Stimulated activated naive CD8-positive, alpha-beta T cell treated with anti-CD3 and anti-CD28 coated beads, Interleukin-15, amount 100 ng/mL, for 72 hours (primary cell): ENCODE measurements around the gene CCDC141.

Experiments
- ATAC-seq: fragments of 150-1000 bp; cut with Tn5 transposase; 2 replicates; pipeline ENCODE4 v1.10.0; 2021; ENCODE audit warnings: mild to moderate bottlenecking, moderate library complexity
- DNase-seq, 2 donors: peaks; one replicate each; pipeline ENCODE4 v3.0.0; 2021 to 2022
- H3K27ac Mint-ChIP-seq, 2 donors: one replicate each; pipeline ENCODE4 v1.8.0; 2022; ENCODE audit warnings: mild to moderate bottlenecking in 2 of 2, mixed read lengths in 2 of 2, moderate library complexity in 2 of 2
- H3K27me3 Mint-ChIP-seq: one replicate; pipeline ENCODE4 v1.8.0; 2022; ENCODE audit warnings: mixed read lengths
- H3K4me1 Mint-ChIP-seq: one replicate; pipeline ENCODE4 v1.8.0; 2022; ENCODE audit warnings: mild to moderate bottlenecking, mixed read lengths
- H3K4me3 Mint-ChIP-seq, 2 donors: one replicate each; pipeline ENCODE4 v1.8.0; 2022; ENCODE audit warnings: mild to moderate bottlenecking in 2 of 2, mixed read lengths in 2 of 2, moderate library complexity in 1 of 2
- H3K9me3 Mint-ChIP-seq, 2 donors: one replicate each; pipeline ENCODE4 v1.8.0; 2022; ENCODE audit warnings: mixed read lengths in 2 of 2

The CCDC141 gene

DNA sequence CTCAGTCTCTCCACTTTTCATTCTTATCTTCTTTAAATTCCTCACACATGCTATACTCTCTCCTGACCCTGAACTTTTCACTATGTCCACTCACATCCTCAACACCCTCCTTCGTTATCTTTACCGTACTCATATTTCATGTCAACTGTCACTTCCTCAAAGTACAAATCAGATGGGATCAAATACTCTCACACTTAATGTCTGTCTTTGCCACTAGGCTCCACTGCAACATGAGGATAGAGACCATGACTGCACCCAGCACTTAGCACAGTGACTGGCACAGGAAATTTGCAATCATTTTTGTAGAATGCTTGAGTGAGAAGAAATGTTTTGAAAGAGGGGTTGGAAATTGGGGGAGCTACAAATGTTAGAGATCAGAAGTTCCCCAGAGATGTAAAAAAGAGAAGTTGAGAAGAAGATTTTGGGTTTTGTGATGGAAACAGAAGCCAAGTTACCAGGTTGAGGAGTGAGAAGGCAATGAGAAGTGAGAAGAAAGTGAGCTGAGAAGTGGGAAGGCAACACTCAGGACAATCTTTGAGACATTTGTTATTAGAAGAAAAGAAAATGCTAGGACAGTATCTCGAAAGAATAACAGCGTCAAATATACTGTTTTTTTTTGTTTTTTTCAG, 87.0 kb downstream of the CCDC141 start:
- ATAC-seq, result no peak
- Mint-ChIP-seq H3K27me3 (no peaks in the 10 kb centered on the region), H3K4me3 (no peak overlapping the region)

DNA sequence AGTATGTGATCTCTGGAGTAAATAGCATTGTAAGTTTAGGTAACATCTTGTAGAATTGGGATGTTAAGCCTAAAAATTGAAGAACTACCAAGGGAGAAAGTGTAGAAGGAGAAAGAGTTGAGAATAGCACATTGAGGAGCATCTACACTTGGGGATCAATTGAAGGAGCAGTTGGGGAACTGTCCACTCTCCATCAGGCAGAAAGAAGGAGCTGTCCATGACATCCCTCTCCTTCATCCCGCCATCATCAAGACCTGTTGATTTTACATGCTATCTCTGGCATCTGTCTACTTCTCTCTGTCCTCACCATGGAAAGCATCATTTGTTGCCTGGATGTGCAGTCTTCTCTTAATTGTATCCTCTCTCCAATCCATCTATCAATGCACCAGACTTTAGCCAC, 87.8 kb downstream of the CCDC141 start:
- H3K27ac Mint-ChIP-seq, result no peak overlapping the region
- no peaks in the 10 kb centered on the region for H3K27me3 Mint-ChIP-seq
- ATAC-seq, result no peak
- no peak overlapping the region for H3K4me3 Mint-ChIP-seq
- H3K9me3 Mint-ChIP-seq, result no peaks in the 10 kb centered on the region
- no peaks in the 10 kb centered on the region for H3K4me1 Mint-ChIP-seq
- no peak for DNase-seq

More for the DNA sequence above, 87.0 kb downstream of the CCDC141 start:
- Mint-ChIP-seq H3K27ac (no peak overlapping the region), H3K4me1 (no peaks in the 10 kb centered on the region), H3K9me3 (no peaks in the 10 kb centered on the region)
- DNase-seq, result no peak

DNA sequence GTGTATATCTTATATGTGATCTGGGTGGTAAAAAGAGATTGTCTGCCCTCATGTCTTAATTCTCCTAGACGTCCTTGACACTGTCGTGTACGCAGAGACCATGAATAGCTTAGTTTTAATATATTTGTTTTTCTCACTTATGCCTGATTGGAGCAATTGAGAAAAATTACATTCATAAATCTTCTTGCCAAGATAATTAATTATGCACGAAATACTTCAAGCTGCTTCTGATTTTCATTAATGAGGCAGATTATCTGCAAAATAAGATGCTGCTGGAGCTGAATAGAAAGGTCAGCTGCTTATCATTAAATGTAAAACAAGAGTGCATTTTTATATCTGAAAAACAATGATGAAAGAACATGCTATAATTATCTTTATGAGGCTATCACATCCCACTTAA, 95.9 kb downstream of the CCDC141 start:
- ATAC-seq, result no peak
- no peak for DNase-seq
- Mint-ChIP-seq H3K9me3 (no peaks in the 10 kb centered on the region), H3K4me3 (no peak overlapping the region), H3K27me3 (no peaks in the 10 kb centered on the region), H3K27ac (no peak overlapping the region), H3K4me1 (peaks cover 6% of the 10 kb centered on the region)

DNA sequence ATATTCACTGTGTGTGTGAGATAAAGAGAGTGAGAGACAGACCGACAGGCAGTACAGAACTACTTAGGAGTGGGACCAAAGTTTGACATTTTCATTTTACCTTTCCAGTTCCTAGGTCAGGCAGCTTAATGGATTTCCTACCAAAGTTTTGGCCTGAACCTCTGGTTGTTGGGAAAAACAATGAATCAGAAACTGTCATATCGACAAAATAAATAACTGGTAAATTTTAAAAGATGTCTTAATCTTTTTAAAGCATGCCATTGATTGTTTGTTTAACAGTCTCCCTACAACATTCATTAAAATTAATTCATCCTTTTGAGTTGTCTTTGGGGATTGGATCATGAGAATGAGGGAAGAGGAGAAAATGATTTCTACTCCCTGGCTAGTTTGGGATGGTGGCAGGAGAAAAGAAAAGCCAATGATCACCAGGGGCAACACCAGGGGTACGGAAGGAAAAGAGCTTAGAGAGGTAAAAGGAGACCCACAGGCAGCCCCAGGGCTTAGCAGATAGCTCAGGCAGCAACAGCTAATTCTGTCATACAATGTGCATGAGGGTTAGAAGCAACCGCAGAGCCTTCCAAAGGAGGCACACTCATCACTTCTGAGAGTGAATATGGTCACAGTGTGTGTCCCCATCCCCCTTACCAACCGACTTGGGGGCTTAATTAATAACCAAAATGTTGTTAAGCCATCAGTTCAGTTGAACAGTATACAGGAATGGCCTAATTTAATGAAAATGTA, 98.5 kb downstream of the CCDC141 start:
- H3K27ac Mint-ChIP-seq, result peak overlapping the region in 1 of 2 donors; percentile 40
- H3K9me3 Mint-ChIP-seq, result peaks cover 7 to 9% of the 10 kb centered on the region in 2 donors
- H3K4me1 Mint-ChIP-seq, result peaks cover 6% of the 10 kb centered on the region
- no peak for ATAC-seq
- no peak overlapping the region for H3K4me3 Mint-ChIP-seq
- no peaks in the 10 kb centered on the region for H3K27me3 Mint-ChIP-seq
- no peak for DNase-seq

DNA sequence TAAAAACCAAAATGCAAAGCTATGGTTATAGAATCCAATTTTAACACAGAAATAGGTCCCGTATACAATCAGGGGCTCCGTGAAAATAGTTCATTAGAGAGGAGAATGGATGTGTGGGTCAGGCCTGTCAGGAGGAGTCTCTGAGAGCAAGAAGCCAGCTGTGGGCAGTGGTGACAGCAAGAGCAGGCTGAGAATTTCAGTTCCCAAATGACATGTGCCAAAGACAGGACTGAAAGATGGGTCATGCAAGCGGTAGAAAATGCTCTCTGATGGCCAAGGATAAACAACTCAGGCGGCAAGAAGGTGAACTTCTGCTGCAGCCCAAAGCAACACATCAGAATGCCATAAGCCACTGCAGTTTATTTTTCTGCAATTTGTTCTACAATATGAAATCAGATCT, 100.4 kb downstream of the CCDC141 start:
- H3K27me3 Mint-ChIP-seq, result no peaks in the 10 kb centered on the region
- peak overlapping the region in 1 of 2 donors; percentile 43 for H3K27ac Mint-ChIP-seq
- H3K4me3 Mint-ChIP-seq, result no peak overlapping the region
- DNase-seq, result no peak
- H3K4me1 Mint-ChIP-seq, result peaks cover 6% of the 10 kb centered on the region
- no peak for ATAC-seq
- H3K9me3 Mint-ChIP-seq, result peaks cover 7 to 9% of the 10 kb centered on the region in 2 donors

DNA sequence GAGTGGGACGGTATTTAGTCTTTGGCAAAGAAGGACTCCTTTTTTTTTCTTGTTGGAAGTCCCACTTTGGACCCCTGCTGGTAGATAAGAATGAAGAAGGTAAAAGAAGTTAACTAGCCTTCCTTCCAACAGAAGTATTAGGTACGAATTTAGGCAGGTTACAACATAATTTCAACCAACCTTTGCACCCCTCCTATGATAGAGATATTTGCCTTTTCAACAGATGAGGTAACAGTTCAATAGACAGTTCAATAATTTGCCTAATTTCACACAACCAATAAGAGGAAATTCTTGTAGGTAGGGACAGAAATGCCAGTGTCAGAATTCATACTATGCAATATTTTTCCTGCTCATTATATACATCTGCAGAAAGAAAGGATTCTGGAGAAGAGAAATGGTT, 100.8 kb downstream of the CCDC141 start:
- H3K4me1 Mint-ChIP-seq, result peaks cover 6% of the 10 kb centered on the region
- peaks cover 7 to 9% of the 10 kb centered on the region in 2 donors for H3K9me3 Mint-ChIP-seq
- no peak for DNase-seq
- no peak for ATAC-seq
- H3K27me3 Mint-ChIP-seq, result no peaks in the 10 kb centered on the region
- H3K27ac Mint-ChIP-seq, result no peak overlapping the region
- no peak overlapping the region for H3K4me3 Mint-ChIP-seq

DNA sequence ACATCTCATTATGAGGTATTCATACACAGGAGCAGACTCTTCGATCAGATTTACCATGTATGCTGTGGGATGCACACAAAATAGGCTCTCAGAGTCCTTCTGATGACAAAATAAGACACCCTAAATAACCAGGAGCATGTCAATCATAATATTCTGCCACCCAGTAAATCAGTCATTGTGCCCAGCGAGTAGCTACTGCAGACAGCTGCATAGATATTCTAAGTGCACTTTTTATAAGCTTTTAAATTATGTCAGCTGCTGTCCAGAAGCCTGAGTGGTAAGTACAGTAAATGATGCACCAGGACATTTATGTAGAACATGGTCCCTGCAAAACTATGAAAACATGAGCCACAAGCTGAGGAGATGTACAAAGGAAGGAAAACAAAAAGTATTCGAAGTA, 102.9 kb downstream of the CCDC141 start:
- Mint-ChIP-seq H3K4me3 (no peak overlapping the region), H3K27ac (no peak overlapping the region), H3K9me3 (peaks cover 7 to 9% of the 10 kb centered on the region in 2 donors), H3K27me3 (no peaks in the 10 kb centered on the region), H3K4me1 (peaks cover 6% of the 10 kb centered on the region)
- ATAC-seq (no peak), DNase-seq (no peak)

DNA sequence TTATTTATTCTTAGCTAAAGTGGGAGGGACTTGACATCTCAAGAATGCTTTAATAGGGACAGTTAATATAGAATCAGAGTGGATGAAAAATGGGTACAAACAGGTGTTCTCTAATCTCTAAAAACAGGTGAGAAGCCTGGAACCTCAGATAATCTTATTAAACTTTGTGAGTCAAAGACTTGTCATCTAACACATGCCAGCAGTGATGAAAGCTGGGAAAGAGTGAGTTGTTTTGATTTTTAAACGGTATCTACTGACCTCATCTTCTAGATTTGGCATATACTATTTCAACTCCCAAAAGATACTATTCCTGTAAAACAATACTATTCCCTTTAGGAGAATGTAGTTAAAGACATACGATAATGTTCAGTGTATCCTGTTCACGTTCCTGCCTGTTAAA, 103.4 kb downstream of the CCDC141 start:
- Mint-ChIP-seq H3K4me3 (no peak overlapping the region), H3K9me3 (peaks cover 7 to 9% of the 10 kb centered on the region in 2 donors), H3K4me1 (peaks cover 6% of the 10 kb centered on the region), H3K27ac (no peak overlapping the region), H3K27me3 (no peaks in the 10 kb centered on the region)
- no peak for ATAC-seq
- no peak for DNase-seq

DNA sequence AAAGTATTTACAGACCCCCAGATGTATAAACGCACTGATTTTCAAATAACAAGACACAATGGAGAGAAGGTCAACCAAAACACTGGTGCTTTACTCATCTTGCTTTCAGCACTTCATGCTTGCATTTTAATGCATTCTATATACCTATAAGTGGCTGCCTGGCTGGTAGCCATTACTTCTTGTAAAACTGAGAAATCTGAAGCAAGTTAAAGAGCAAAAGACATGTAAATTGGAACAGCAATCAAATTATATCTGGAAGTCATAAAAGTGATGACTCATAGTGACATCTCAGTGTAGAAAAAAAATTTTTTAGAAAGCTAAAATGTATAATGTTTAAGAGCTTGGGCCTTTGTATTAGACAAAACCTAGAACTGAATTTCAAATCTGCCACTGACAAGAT, 106.2 kb downstream of the CCDC141 start:
- Mint-ChIP-seq H3K27ac (peak overlapping the region in 1 of 2 donors; percentile 40), H3K27me3 (no peaks in the 10 kb centered on the region), H3K9me3 (peaks cover 7 to 9% of the 10 kb centered on the region in 2 donors), H3K4me1 (no peaks in the 10 kb centered on the region), H3K4me3 (no peak overlapping the region)
- ATAC-seq, result no peak
- DNase-seq, result no peak

DNA sequence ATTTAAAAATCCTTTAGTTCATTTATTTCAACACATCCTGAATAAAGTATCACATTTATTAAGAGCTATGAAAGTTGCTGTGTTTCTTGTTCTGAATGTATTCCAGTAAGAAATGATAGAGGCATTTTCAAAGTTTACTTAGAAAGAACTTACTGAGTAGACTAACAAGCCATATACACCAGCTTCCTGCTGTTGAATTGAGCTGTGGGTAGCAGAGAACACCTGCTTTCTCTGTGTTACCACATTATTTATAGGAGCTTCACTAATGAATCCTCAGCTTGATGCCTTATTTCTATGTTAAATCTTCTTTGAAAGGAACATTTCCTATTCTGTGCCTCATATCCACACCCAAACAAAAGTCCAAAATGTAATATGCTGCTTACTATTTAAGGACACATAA, 115.4 kb downstream of the CCDC141 start:
- ATAC-seq (no peak), DNase-seq (no peak)
- H3K4me3 Mint-ChIP-seq, result no peak overlapping the region
- H3K27me3 Mint-ChIP-seq, result no peaks in the 10 kb centered on the region
- no peak overlapping the region for H3K27ac Mint-ChIP-seq
- H3K9me3 Mint-ChIP-seq, result peaks cover 11 to 48% of the 10 kb centered on the region in 2 donors
- no peaks in the 10 kb centered on the region for H3K4me1 Mint-ChIP-seq

DNA sequence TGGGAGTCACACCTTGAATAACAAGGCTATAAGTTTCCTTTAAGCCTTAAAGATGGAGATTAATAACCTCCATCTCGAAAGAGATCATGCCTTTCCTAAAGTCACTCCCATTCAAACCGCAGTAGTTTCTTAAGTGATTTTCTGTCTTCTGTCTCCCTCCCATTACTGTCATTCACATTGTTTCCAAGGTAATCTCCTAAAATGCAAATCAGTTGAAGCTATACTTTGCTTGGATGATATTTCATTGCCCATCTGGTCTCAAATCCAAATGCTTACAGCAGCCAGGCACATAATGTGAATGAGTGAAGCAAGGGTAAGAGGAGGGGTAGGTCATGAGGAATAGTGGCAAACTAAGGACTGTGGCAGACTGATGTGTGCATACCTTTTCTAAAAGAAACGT, 116.4 kb downstream of the CCDC141 start:
- DNase-seq (no peak), ATAC-seq (no peak)
- no peak overlapping the region for H3K27ac Mint-ChIP-seq
- H3K9me3 Mint-ChIP-seq, result peaks cover 11 to 47% of the 10 kb centered on the region in 2 donors
- H3K4me3 Mint-ChIP-seq, result no peak overlapping the region
- no peaks in the 10 kb centered on the region for H3K27me3 Mint-ChIP-seq
- H3K4me1 Mint-ChIP-seq, result no peaks in the 10 kb centered on the region

DNA sequence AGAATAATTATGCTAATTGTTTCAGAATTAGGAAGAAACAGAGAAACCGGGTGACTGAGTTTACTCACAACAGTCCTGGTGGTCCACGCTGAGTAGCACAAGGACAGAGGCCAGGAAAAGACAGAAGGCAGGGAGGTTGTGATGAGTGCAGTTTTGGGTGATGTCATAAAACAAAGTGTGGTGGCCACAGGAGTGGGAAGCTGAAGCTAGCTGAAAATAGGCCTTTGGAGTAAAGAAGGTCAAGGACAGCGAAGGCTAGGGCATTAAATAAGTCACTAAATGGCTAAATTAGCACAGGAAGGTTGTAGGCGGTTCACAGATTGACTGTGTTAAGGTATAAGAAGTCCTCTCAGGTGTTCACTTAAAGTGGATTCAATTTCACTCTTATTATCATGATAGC, 121.9 kb downstream of the CCDC141 start:
- DNase-seq (no peak), ATAC-seq (no peak)
- Mint-ChIP-seq H3K4me3 (no peak overlapping the region), H3K27me3 (no peaks in the 10 kb centered on the region), H3K4me1 (peaks cover 5% of the 10 kb centered on the region), H3K9me3 (peaks cover 0 to 16% of the 10 kb centered on the region in 2 donors), H3K27ac (no peak overlapping the region)

DNA sequence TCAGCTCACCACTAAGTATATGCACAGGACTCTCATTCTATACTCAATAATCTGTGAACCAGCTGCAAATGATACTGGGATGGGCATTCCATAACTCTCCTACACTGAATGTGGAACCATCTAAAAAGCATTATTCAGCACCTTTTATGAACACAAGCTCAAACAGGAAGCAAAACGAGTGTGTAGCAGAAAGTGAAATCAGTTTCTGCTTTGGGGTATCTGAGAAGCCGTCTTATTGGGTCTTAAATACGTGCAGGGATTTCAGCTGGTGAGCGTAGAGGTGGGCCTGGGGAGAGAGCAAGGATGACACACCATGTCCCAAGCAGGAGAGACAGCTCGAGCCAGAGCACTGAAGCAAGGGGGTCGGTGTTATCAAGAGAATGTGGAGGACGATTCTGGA, 122.8 kb downstream of the CCDC141 start:
- no peak overlapping the region for H3K4me3 Mint-ChIP-seq
- H3K27me3 Mint-ChIP-seq, result no peaks in the 10 kb centered on the region
- peaks cover 0 to 16% of the 10 kb centered on the region in 2 donors for H3K9me3 Mint-ChIP-seq
- DNase-seq (no peak), ATAC-seq (no peak)
- H3K4me1 Mint-ChIP-seq, result peaks cover 5% of the 10 kb centered on the region
- H3K27ac Mint-ChIP-seq, result no peak overlapping the region

DNA sequence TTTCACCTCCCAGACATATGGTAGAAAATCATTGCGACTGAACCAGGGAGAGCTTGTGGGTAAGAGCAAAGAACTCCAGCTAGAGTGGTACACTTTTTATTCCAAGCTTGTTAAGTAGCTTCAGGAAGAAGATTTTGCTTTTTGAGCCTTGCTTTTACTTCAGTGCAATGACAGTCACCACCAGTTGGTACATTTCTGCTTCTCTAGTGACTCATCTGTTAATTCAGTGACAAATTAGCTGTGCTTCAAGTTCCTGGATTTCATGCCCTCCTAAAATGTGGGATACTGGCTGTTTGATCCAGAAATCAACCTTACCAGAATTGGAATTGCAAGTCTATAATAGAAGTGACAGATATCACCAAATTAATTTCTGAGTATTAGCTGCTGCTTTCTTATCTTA, 125.1 kb downstream of the CCDC141 start:
- Mint-ChIP-seq H3K4me1 (peaks cover 5% of the 10 kb centered on the region), H3K27me3 (no peaks in the 10 kb centered on the region), H3K27ac (no peak overlapping the region), H3K9me3 (no peaks in the 10 kb centered on the region), H3K4me3 (no peak overlapping the region)
- DNase-seq (no peak), ATAC-seq (no peak)

DNA sequence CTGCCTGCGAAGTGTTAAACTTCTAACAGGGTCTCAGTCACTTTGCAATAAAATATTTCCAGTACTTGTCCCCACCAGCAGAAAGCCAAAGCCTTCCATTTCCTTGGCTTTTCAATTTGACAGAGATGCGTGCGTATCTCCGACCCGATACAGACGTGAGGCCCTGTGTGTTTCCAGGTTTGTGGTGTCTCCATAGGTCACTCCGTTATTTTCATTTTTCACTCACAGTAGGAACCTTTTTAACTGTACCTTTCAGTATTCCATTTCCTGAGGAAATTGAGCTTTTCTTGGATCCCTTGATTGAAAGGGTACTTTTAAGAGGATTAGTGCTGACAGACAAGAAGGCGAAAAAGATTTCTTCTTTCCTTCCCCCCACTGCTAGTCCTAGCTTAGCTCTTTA, 126.4 kb downstream of the CCDC141 start:
- ATAC-seq, result no peak
- H3K4me1 Mint-ChIP-seq, result peaks cover 5% of the 10 kb centered on the region
- H3K27ac Mint-ChIP-seq, result no peak overlapping the region

DNA sequence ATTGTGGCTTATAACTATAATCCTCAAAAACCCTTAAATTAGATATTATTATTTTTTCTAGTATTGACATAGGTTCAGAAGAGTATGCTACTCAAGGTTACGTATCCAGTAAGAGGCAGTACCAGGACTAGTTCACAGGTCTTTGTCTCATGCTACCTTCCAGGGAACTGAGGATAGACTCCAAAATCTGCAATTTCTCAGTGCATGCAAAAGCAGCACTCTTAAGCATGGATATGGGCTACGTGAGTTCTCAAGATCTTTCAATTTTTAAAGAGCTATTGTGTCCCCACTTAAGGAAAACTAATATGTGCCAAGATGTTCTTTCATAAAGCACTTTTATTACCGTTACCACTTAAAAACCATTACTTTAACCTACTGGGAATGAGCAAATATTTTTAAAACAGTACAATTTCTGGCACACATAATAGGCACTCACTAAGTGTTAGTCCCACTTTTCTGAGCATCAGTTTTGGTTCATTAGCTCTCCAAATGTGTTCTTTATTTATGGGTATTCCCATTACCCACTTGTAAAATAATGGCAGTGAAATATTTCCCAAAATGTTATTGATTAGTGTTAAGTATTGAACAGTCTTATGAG, 128.9 kb downstream of the CCDC141 start:
- Mint-ChIP-seq H3K4me1 (no peaks in the 10 kb centered on the region), H3K27me3 (no peaks in the 10 kb centered on the region), H3K9me3 (no peaks in the 10 kb centered on the region), H3K27ac (no peak overlapping the region), H3K4me3 (no peak overlapping the region)
- ATAC-seq, result no peak
- no peak for DNase-seq

More for the DNA sequence above, 126.4 kb downstream of the CCDC141 start:
- no peaks in the 10 kb centered on the region for H3K9me3 Mint-ChIP-seq
- no peak for DNase-seq
- no peaks in the 10 kb centered on the region for H3K27me3 Mint-ChIP-seq
- H3K4me3 Mint-ChIP-seq, result no peak overlapping the region
